Endothelial cell of umbilical vein (primary cell): ENCODE results near the gene ZHX3. TPM values are rescaled to one million over a fixed set of nuclear protein-coding genes. Genes with fewer than 3 reads are reported as not detected.

Experiments used
- BruUV-seq: library from RNA; stranded (reverse); fragments of 400-500 nt; replicated peaks from 2 replicates; lab custom pipeline; 2021; lab: Mats Ljungman, UMichigan
- CTCF ChIA-PET: fragments of 300-600, 350-600 bp; sonication (Branson Sonifier 250); formaldehyde crosslinking; loops from one replicate; lab custom pipeline; 2021; ENCODE audit warnings: antibody characterized with exemption, inconsistent platforms; lab: Charles Lee
- POLR2A ChIA-PET: fragments of 300-600, 350-600 bp; sonication (Branson Sonifier 250); formaldehyde crosslinking; loops from one replicate; lab custom pipeline; 2021; ENCODE audit warnings: antibody characterized with exemption, inconsistent platforms; lab: Charles Lee
- DNase-seq: peaks from one replicate; pipeline ENCODE4 v3.0.0-alpha.2; 2011; ENCODE audit warnings: low read depth, low spot score
- FAIRE-seq: peaks from 2 replicates; lab custom pipeline; 2011; peaks lifted over from hg19 to GRCh38; lab: Jason Lieb, UNC
- H2AFZ ChIP-seq: 2 replicates; pipeline ENCODE4 v1.6.0; 2012; ENCODE audit warnings: low read depth, low read length, control low read depth, inconsistent platforms
- H3K27ac ChIP-seq: 2 replicates; pipeline ENCODE4 v1.5.1; 2011; ENCODE audit warnings: low read depth, mild to moderate bottlenecking, control low read depth, low read length, moderate library complexity; ENCODE audit not compliant: insufficient read depth
- H3K27me3 ChIP-seq, 2 experiments: 2 replicates each; pipeline versions ENCODE4 v1.6.0 to v1.6.1; 2011; ENCODE audit warnings: low read length in 2 of 2, mixed read lengths in 1 of 2; ENCODE audit not compliant: control insufficient read depth in 2 of 2, insufficient read depth in 2 of 2
- H3K36me3 ChIP-seq, 2 experiments: 2 replicates in 1 of 2; 3 replicates in 1 of 2; pipeline ENCODE4 v1.5.1; 2011; ENCODE audit warnings: low read length in 2 of 2, mild to moderate bottlenecking in 1 of 2, moderate library complexity in 1 of 2; ENCODE audit not compliant: control insufficient read depth in 2 of 2, insufficient read depth in 2 of 2; ENCODE audit errors: extremely low read depth in 1 of 2
- H3K4me1 ChIP-seq: 3 replicates; pipeline ENCODE4 v1.5.1; 2011; ENCODE audit warnings: mild to moderate bottlenecking, low read length; ENCODE audit not compliant: control insufficient read depth, insufficient read depth; ENCODE audit errors: extremely low read depth
- H3K4me2 ChIP-seq: 2 replicates; pipeline ENCODE4 v1.6.1; 2011; ENCODE audit warnings: low read length, control low read depth, mixed read lengths; ENCODE audit not compliant: insufficient read depth
- H3K4me3 ChIP-seq, 3 experiments: fragments of 200-600 bp in 1 of 3; sonication (generic), shearing (Covaris generic) in 1 of 3; replicated peaks in 1 of 3; 2 replicates each; pipeline ENCODE4 v1.5.1; 2011 to 2016; ENCODE audit warnings: control low read depth in 3 of 3, low read length in 3 of 3, mild to moderate bottlenecking in 2 of 3, inconsistent platforms in 1 of 3, low read depth in 1 of 3, moderate library complexity in 1 of 3; ENCODE audit not compliant: insufficient read depth in 1 of 3
- H3K79me2 ChIP-seq: 2 replicates; pipeline ENCODE4 v1.6.0; 2012; ENCODE audit warnings: low read length, inconsistent platforms; ENCODE audit not compliant: control insufficient read depth, insufficient read depth
- H3K9ac ChIP-seq: replicated peaks from 2 replicates; pipeline ENCODE3; 2011; ENCODE audit warnings: low read length, control low read depth; ENCODE audit not compliant: insufficient read depth; ENCODE audit errors: extremely low read depth
- H3K9me1 ChIP-seq: replicated peaks from 3 replicates; pipeline ENCODE4 v1.6.0; 2011; ENCODE audit warnings: mild to moderate bottlenecking, low read length; ENCODE audit not compliant: control insufficient read depth, insufficient read depth; ENCODE audit errors: extremely low read depth
- H3K9me3 ChIP-seq: replicated peaks from 2 replicates; pipeline ENCODE4 v1.5.1; 2012; ENCODE audit warnings: low read length, inconsistent platforms; ENCODE audit not compliant: control insufficient read depth, insufficient read depth
- H4K20me1 ChIP-seq: replicated peaks from 2 replicates; pipeline ENCODE3; 2011; ENCODE audit warnings: mild to moderate bottlenecking, low read length; ENCODE audit not compliant: control insufficient read depth, insufficient read depth; ENCODE audit errors: extremely low read depth
- CTCF ChIP-seq, 2 donors: IDR thresholded peaks; 1 replicate in 1 of 2; 2 replicates in 1 of 2; pipeline ENCODE4 v1.5.1; 2011; ENCODE audit warnings: low read length in 2 of 2, mild to moderate bottlenecking in 2 of 2, moderate library complexity in 2 of 2, control low read depth in 1 of 2, inconsistent platforms in 1 of 2, low read depth in 1 of 2; ENCODE audit not compliant: insufficient read depth in 1 of 2; ENCODE audit errors: extremely low read depth in 1 of 2
- EZH2 ChIP-seq: IDR thresholded peaks from 2 replicates; pipeline ENCODE4 v1.6.1; 2012; ENCODE audit warnings: borderline replicate concordance, low read depth, mild to moderate bottlenecking, moderate library complexity, low read length, inconsistent platforms; ENCODE audit not compliant: severe bottlenecking
- MYC ChIP-seq: IDR thresholded peaks from one replicate; pipeline ENCODE4 v1.6.1; 2011; ENCODE audit warnings: mild to moderate bottlenecking, low read depth, low read length
- POLR2A ChIP-seq: IDR thresholded peaks from 2 replicates; pipeline ENCODE4 v1.6.1; 2012; ENCODE audit warnings: low read depth, mild to moderate bottlenecking, control low read depth, low read length
- dilution Hi-C: fragments of 300-500 bp; cut with MboI; formaldehyde crosslinking; loops from one replicate; pipeline ENCODE4 v1.15.0; 2019; ENCODE audit warnings: low sequenced_read_pairs; ENCODE audit not compliant: extremely low pct_ligation_motif_present
- intact Hi-C: fragments of 100-400 bp; cut with micrococcal nuclease; formaldehyde crosslinking; loops from one replicate; pipeline ENCODE4 v1.10.0; 2022
- polyA plus RNA-seq, 4 experiments: library from polyadenylated mRNA; depleted of rRNA in 3 of 4; stranded (reverse) in 3 of 4; unstranded in 1 of 4; fragments of >200 nt; gene quantifications; 2 replicates each; pipeline versions ENCODE4 v1.2.1 to v1.2.3, GENCODE V29; 2011 to 2012; ENCODE audit warnings: missing spikeins in 1 of 4
- total RNA-seq: library from RNA; stranded (reverse); gene quantifications from 2 replicates; pipeline ENCODE4 v1.2.3, GENCODE V29; 2021
- TF ChIP-seq, protein P1 (sequence below): IDR thresholded peaks from 2 replicates; pipeline ENCODE4 v1.6.1; 2011; ENCODE audit not compliant: insufficient read depth, insufficient read length

The ZHX3 gene
- total and polyA plus RNA-seq, 2 donors (not counting 3 experiments of a cell fraction or from before 2014, with no cell fraction given): 7.4 to 17.8 TPM

DNA sequence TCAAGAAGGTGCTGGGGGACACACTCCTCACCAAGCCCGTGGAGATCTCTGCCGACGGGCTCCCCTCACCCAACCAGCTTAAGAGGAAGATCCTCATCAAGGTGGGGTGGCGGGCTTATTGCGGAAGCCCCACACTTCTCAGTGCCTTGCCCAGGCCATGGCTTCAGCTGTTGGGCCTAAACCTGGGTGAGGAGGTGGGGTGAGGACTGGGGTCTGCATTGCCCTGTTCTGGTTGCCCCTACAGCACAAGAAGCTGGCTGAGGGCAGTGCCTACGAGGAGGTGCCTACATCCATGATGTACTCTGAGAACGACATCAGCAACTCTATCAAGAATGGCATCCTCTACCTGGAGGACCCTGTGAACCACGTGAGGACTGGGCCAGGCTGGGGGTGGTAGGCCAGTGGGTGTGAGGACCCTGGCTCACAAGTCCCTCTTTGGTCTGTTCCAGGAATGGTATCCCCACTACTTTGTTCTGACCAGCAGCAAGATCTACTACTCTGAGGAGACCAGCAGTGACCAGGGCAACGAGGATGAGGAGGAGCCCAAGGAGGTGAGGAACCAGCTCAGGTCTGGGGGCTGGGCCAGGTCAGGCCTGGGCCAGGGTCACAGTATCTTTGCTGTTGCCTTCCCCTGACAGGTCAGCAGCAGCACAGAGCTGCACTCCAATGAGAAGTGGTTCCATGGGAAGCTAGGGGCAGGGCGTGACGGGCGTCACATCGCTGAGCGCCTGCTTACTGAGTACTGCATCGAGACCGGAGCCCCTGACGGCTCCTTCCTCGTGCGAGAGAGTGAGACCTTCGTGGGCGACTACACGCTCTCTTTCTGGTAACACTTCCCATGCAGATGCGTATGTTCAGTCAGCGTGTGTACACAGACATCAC is 152.3 kb downstream of the ZHX3 start:
- dilution Hi-C loops (no loop called here), intact Hi-C loops (no loop called here)
- CTCF ChIA-PET: interaction anchor here (0.5 to 1.6 kb wide), 2 partner anchors 30 to 283 kb away, joined by 5 read pairs; no protein-coding TSS in a partner anchor
- TF ChIP-seq EZH2 (no peak), MYC (no peak), CTCF (IDR thresholded peaks at IDR 0.05; ENCODE audit: extremely low read depth in 1 of 2, insufficient read depth in 1 of 2, low read depth in 1 of 2, low read length in 2 of 2) (no peak), POLR2A (no peak)
- TF ChIP-seq, protein P1, sequence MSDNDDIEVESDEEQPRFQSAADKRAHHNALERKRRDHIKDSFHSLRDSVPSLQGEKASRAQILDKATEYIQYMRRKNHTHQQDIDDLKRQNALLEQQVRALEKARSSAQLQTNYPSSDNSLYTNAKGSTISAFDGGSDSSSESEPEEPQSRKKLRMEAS: no peak
- no peak overlapping the region for H3K27ac ChIP-seq
- H3K9me3 ChIP-seq: no peaks in the 10 kb centered on the region
- no TSS peak for BruUV-seq
- DNase-seq (no peak), FAIRE-seq (no peak)
- H3K9ac ChIP-seq: no peak overlapping the region
- H2AFZ ChIP-seq: no peak overlapping the region
- H3K9me1 ChIP-seq: no peaks in the 10 kb centered on the region
- H3K79me2 ChIP-seq: no peaks in the 10 kb centered on the region
- no peaks in the 10 kb centered on the region for H3K27me3 ChIP-seq
- no peak overlapping the region for H3K4me2 ChIP-seq
- H3K4me3 ChIP-seq: no peak overlapping the region
- POLR2A ChIA-PET: no interaction called here
- H3K36me3 ChIP-seq: peaks cover 31 to 82% of the 10 kb centered on the region in 2 experiments
- H3K4me1 ChIP-seq: no peaks in the 10 kb centered on the region
- no peaks in the 10 kb centered on the region for H4K20me1 ChIP-seq
